ENCODE results near the gene CDH15. TPM values are rescaled to one million over a fixed set of nuclear protein-coding genes. Genes with fewer than 3 reads are reported as not detected.
A peak's percentile ranks its signal among the peaks of the same experiment; 100 is the strongest.

CDH15 gene
- total and polyA plus RNA-seq, 7 experiments from 2014 or later = not detected

GRCh38 chr16:89222931-89223330, 51.4 kb downstream of the CDH15 start:
- Mint-ChIP-seq H3K4me3 (no peak overlapping the region), H3K27ac (no peak overlapping the region), H3K9me3 (peaks cover 0 to 22% (median 15%) of the 10 kb centered on the region in 11 donors), H3K27me3 (no peaks in the 10 kb centered on the region), H3K36me3 (peaks cover 30 to 55% (median 51%) of the 10 kb centered on the region in 5 donors), H3K4me1 (peaks cover 7 to 19% (median 12%) of the 10 kb centered on the region in 7 donors)
- DNase-seq (no peak), ATAC-seq (no peak)
- peaks cover 0 to 4% of the 10 kb centered on the region in 2 donors for H3K4me1 ChIP-seq (ENCODE audit: control insufficient read depth in 2 of 2, insufficient read depth in 2 of 2, low read length in 2 of 2)
- H3K9me3 ChIP-seq (ENCODE audit: control insufficient read depth in 2 of 3, low read length in 3 of 3) = peaks cover 0 to 15% (median 9%) of the 10 kb centered on the region in 3 experiments
- no peaks in the 10 kb centered on the region for H3K27me3 ChIP-seq (ENCODE audit: control insufficient read depth in 2 of 2, insufficient read depth in 2 of 2, low read length in 2 of 2)
- no peak overlapping the region for H3K27ac ChIP-seq (ENCODE audit: low read depth, low read length)
- ChIA-PET POLR2A (no interaction called here), CTCF (no interaction called here)
- peaks cover 22 to 65% (median 31%) of the 10 kb centered on the region in 3 experiments for H3K36me3 ChIP-seq (ENCODE audit: control insufficient read depth in 2 of 3, insufficient read depth in 3 of 3, low read length in 3 of 3)
- intact Hi-C loops (cut with micrococcal nuclease) = no loop called here
- no peak overlapping the region for H3K4me3 ChIP-seq (ENCODE audit: low read length)

GRCh38 chr16:89224665-89225064, 53.1 kb downstream of the CDH15 start:
- H3K4me3 ChIP-seq (ENCODE audit: low read length) = no peak overlapping the region
- no peak for DNase-seq
- peaks cover 24 to 76% (median 31%) of the 10 kb centered on the region in 3 experiments for H3K36me3 ChIP-seq (ENCODE audit: control insufficient read depth in 2 of 3, insufficient read depth in 3 of 3, low read length in 3 of 3)
- H3K27me3 ChIP-seq (ENCODE audit: control insufficient read depth in 2 of 2, insufficient read depth in 2 of 2, low read length in 2 of 2) = no peaks in the 10 kb centered on the region
- intact Hi-C loops (cut with micrococcal nuclease) = no loop called here
- ATAC-seq = no peak
- Mint-ChIP-seq H3K36me3 (peaks cover 32 to 69% (median 66%) of the 10 kb centered on the region in 5 donors), H3K4me1 (peaks cover 4 to 9% (median 5%) of the 10 kb centered on the region in 7 donors), H3K27me3 (no peaks in the 10 kb centered on the region), H3K9me3 (peaks cover 0 to 36% (median 20%) of the 10 kb centered on the region in 11 donors), H3K27ac (peak overlapping the region in 2 of 9 donors; percentile 58 to 62), H3K4me3 (no peak overlapping the region)
- no peak overlapping the region for H3K27ac ChIP-seq (ENCODE audit: low read depth, low read length)
- POLR2A ChIA-PET = no interaction called here
- peaks cover 0 to 27% (median 21%) of the 10 kb centered on the region in 3 experiments for H3K9me3 ChIP-seq (ENCODE audit: control insufficient read depth in 2 of 3, low read length in 3 of 3)
- CTCF ChIA-PET = no interaction called here
- no peaks in the 10 kb centered on the region for H3K4me1 ChIP-seq (ENCODE audit: control insufficient read depth in 2 of 2, insufficient read depth in 2 of 2, low read length in 2 of 2)

GRCh38 chr16:89230255-89230654, 58.7 kb downstream of the CDH15 start:
- ATAC-seq = no peak
- Histone ChIP-seq H3K27ac (ENCODE audit: low read depth, low read length) (no peak overlapping the region), H3K27me3 (ENCODE audit: control insufficient read depth in 2 of 2, insufficient read depth in 2 of 2, low read length in 2 of 2) (no peaks in the 10 kb centered on the region), H3K36me3 (ENCODE audit: control insufficient read depth in 2 of 3, insufficient read depth in 3 of 3, low read length in 3 of 3) (peaks cover 12 to 72% (median 24%) of the 10 kb centered on the region in 3 experiments), H3K9me3 (ENCODE audit: control insufficient read depth in 2 of 3, low read length in 3 of 3) (peaks cover 0 to 35% (median 21%) of the 10 kb centered on the region in 3 experiments), H3K4me3 (ENCODE audit: low read length) (no peak overlapping the region), H3K4me1 (ENCODE audit: control insufficient read depth in 2 of 2, insufficient read depth in 2 of 2, low read length in 2 of 2) (no peaks in the 10 kb centered on the region)
- POLR2A ChIA-PET = no interaction called here
- Mint-ChIP-seq H3K4me3 (no peak overlapping the region), H3K9me3 (peaks cover 0 to 44% (median 24%) of the 10 kb centered on the region in 11 donors), H3K36me3 (peaks cover 34 to 86% (median 64%) of the 10 kb centered on the region in 5 donors), H3K27me3 (no peaks in the 10 kb centered on the region), H3K4me1 (peaks cover 0 to 6% (median 0%) of the 10 kb centered on the region in 7 donors), H3K27ac (no peak overlapping the region)
- intact Hi-C loops (cut with micrococcal nuclease) = no loop called here
- CTCF ChIA-PET = no interaction called here
- DNase-seq = no peak

GRCh38 chr16:89232107-89232506, 60.6 kb downstream of the CDH15 start:
- no peaks in the 10 kb centered on the region for H3K4me1 ChIP-seq (ENCODE audit: control insufficient read depth in 2 of 2, insufficient read depth in 2 of 2, low read length in 2 of 2)
- H3K27ac Mint-ChIP-seq = peak overlapping the region in 1 of 9 donors; percentile 26
- DNase-seq = no peak
- intact Hi-C loops (cut with micrococcal nuclease) = no loop called here
- peaks cover 0 to 38% (median 12%) of the 10 kb centered on the region in 11 donors for H3K9me3 Mint-ChIP-seq
- H3K27ac ChIP-seq (ENCODE audit: low read depth, low read length) = no peak overlapping the region
- no peak for ATAC-seq
- H3K27me3 Mint-ChIP-seq = no peaks in the 10 kb centered on the region
- peaks cover 0 to 6% (median 0%) of the 10 kb centered on the region in 7 donors for H3K4me1 Mint-ChIP-seq
- ChIA-PET POLR2A (no interaction called here), CTCF (no interaction called here)
- H3K27me3 ChIP-seq (ENCODE audit: control insufficient read depth in 2 of 2, insufficient read depth in 2 of 2, low read length in 2 of 2) = no peaks in the 10 kb centered on the region
- H3K4me3 ChIP-seq (ENCODE audit: low read length) = no peak overlapping the region
- no peak overlapping the region for H3K4me3 Mint-ChIP-seq
- H3K9me3 ChIP-seq (ENCODE audit: control insufficient read depth in 2 of 3, low read length in 3 of 3) = peaks cover 0 to 28% (median 19%) of the 10 kb centered on the region in 3 experiments
- peaks cover 0 to 56% (median 16%) of the 10 kb centered on the region in 3 experiments for H3K36me3 ChIP-seq (ENCODE audit: control insufficient read depth in 2 of 3, insufficient read depth in 3 of 3, low read length in 3 of 3)
- H3K36me3 Mint-ChIP-seq = peaks cover 21 to 71% (median 49%) of the 10 kb centered on the region in 5 donors

GRCh38 chr16:89233678-89234490, 62.3 kb downstream of the CDH15 start:
- Histone ChIP-seq H3K4me1 (ENCODE audit: control insufficient read depth in 2 of 2, insufficient read depth in 2 of 2, low read length in 2 of 2) (no peaks in the 10 kb centered on the region), H3K4me3 (ENCODE audit: low read length) (no peak overlapping the region), H3K36me3 (ENCODE audit: control insufficient read depth in 2 of 3, insufficient read depth in 3 of 3, low read length in 3 of 3) (peaks cover 0 to 38% (median 6%) of the 10 kb centered on the region in 3 experiments), H3K9me3 (ENCODE audit: control insufficient read depth in 2 of 3, low read length in 3 of 3) (peaks cover 0 to 11% (median 4%) of the 10 kb centered on the region in 3 experiments), H3K27me3 (ENCODE audit: control insufficient read depth in 2 of 2, insufficient read depth in 2 of 2, low read length in 2 of 2) (no peaks in the 10 kb centered on the region), H3K27ac (ENCODE audit: low read depth, low read length) (no peak overlapping the region)
- DNase-seq (no peak), ATAC-seq (peak; percentile 29)
- intact Hi-C loops (cut with micrococcal nuclease) = no loop called here
- ChIA-PET POLR2A (interaction anchor here (0.7 kb wide), 1 partner anchor 155 kb away, joined by 3 read pairs; no protein-coding TSS in a partner anchor), CTCF (no interaction called here)
- peaks cover 0 to 23% (median 4%) of the 10 kb centered on the region in 11 donors for H3K9me3 Mint-ChIP-seq
- no peaks in the 10 kb centered on the region for H3K27me3 Mint-ChIP-seq
- H3K4me3 Mint-ChIP-seq = no peak overlapping the region
- H3K4me1 Mint-ChIP-seq = peaks cover 0 to 6% (median 0%) of the 10 kb centered on the region in 7 donors
- peak overlapping the region in 1 of 9 donors; percentile 56 for H3K27ac Mint-ChIP-seq
- peaks cover 13 to 53% (median 31%) of the 10 kb centered on the region in 5 donors for H3K36me3 Mint-ChIP-seq

GRCh38 chr16:89237733-89238132, 66.2 kb downstream of the CDH15 start:
- CTCF ChIA-PET = interaction anchor here (0.7 kb wide), 1 partner anchor 92 kb away, joined by 3 read pairs; no protein-coding TSS in a partner anchor
- Histone ChIP-seq H3K4me3 (ENCODE audit: low read length) (no peak overlapping the region), H3K27me3 (ENCODE audit: control insufficient read depth in 2 of 2, insufficient read depth in 2 of 2, low read length in 2 of 2) (no peaks in the 10 kb centered on the region), H3K4me1 (ENCODE audit: control insufficient read depth in 2 of 2, insufficient read depth in 2 of 2, low read length in 2 of 2) (peaks cover 5% of the 10 kb centered on the region in 2 donors), H3K9me3 (ENCODE audit: control insufficient read depth in 2 of 3, low read length in 3 of 3) (no peaks in the 10 kb centered on the region), H3K36me3 (ENCODE audit: control insufficient read depth in 2 of 3, insufficient read depth in 3 of 3, low read length in 3 of 3) (peaks cover 0 to 7% (median 0%) of the 10 kb centered on the region in 3 experiments), H3K27ac (ENCODE audit: low read depth, low read length) (no peak overlapping the region)
- H3K27ac Mint-ChIP-seq = no peak overlapping the region
- peaks cover 6 to 23% (median 11%) of the 10 kb centered on the region in 5 donors for H3K36me3 Mint-ChIP-seq
- intact Hi-C loops (cut with micrococcal nuclease) = no loop called here
- H3K27me3 Mint-ChIP-seq = no peaks in the 10 kb centered on the region
- H3K4me1 Mint-ChIP-seq = peaks cover 0 to 16% (median 10%) of the 10 kb centered on the region in 7 donors
- POLR2A ChIA-PET = interaction anchor here (0.7 kb wide), 1 partner anchor 166 kb away, joined by 3 read pairs; no protein-coding TSS in a partner anchor
- peaks cover 0 to 9% (median 0%) of the 10 kb centered on the region in 11 donors for H3K9me3 Mint-ChIP-seq
- ATAC-seq (no peak), DNase-seq (no peak)
- H3K4me3 Mint-ChIP-seq = peak overlapping the region in 2 of 10 donors; percentile 21 to 45
